Esophagus (tissue), 2 donors: Measurements from ENCODE around the gene ELP5. TPM values are rescaled to one million over a fixed set of nuclear protein-coding genes. Genes with fewer than 3 reads are reported as not detected.

Experiments used
- H3K27ac ChIP-seq, 2 donors: one replicate each; pipeline ENCODE4 v1.5.1; 2013; ENCODE audit warnings: low read depth in 2 of 2, mild to moderate bottlenecking in 2 of 2, inconsistent platforms in 1 of 2, low read length in 1 of 2, moderate library complexity in 1 of 2
- H3K27me3 ChIP-seq, 2 donors: one replicate each; pipeline ENCODE4 v1.6.1; 2013; ENCODE audit warnings: low read length in 2 of 2, control low read depth in 1 of 2, mild to moderate bottlenecking in 1 of 2; ENCODE audit not compliant: insufficient read depth in 2 of 2, control insufficient read depth in 1 of 2
- H3K36me3 ChIP-seq, 2 donors: one replicate each; pipeline ENCODE4 v1.6.1; 2013; ENCODE audit warnings: low read length in 1 of 2; ENCODE audit not compliant: control insufficient read depth in 2 of 2, insufficient read depth in 2 of 2
- H3K4me1 ChIP-seq, 2 donors: one replicate each; pipeline ENCODE4 v1.6.1; 2013; ENCODE audit warnings: low read length in 1 of 2; ENCODE audit not compliant: control insufficient read depth in 2 of 2, insufficient read depth in 2 of 2
- H3K4me3 ChIP-seq, 2 donors: one replicate each; pipeline ENCODE4 v1.5.1; 2013; ENCODE audit warnings: low read length in 2 of 2, mild to moderate bottlenecking in 2 of 2, low read depth in 1 of 2, moderate library complexity in 1 of 2
- H3K9me3 ChIP-seq, 2 donors: one replicate each; pipeline ENCODE4 v1.6.1; 2013; ENCODE audit warnings: mild to moderate bottlenecking in 2 of 2, low read depth in 1 of 2, low read length in 1 of 2, moderate library complexity in 1 of 2; ENCODE audit not compliant: control insufficient read depth in 2 of 2, insufficient read depth in 1 of 2
- WGBS, 2 donors: extraction: QIAGEN DNeasy Blood & Tissue Kit; methylation state at CpG; one replicate each; pipeline ENCODE4 v1.1.7; 2013; 5-methylcytosine and 5-hydroxymethylcytosine counted together
- polyA plus RNA-seq, 2 donors: library from polyadenylated mRNA; stranded (reverse); fragments of 200-250 nt; gene quantifications; one replicate each; pipeline ENCODE4 v1.2.3, GENCODE V29; 2013
- donor health status: healthy with polysubstance abuse.
- donor health status: Bipolar disorder and iron deficiency.

ELP5 gene
- polyA plus RNA-seq, 2 donors: 14.7 to 39.0 TPM

GRCh38 chr17:7251661-7252175 is 297 bp upstream of the ELP5 start, which contains the start of gene CTDNEP1:
CTDNEP1 (minus strand) TSS chr17:7251734; CDS start chr17:7251296, 438 bp downstream.
- H3K4me3 ChIP-seq: peak within 1 kb of the TSS; percentile 77 to 78
- H3K27me3 ChIP-seq: no peaks in the 10 kb centered on the region
- H3K27ac ChIP-seq: peak within 1 kb of the TSS; percentile 99 to 100
- H3K9me3 ChIP-seq: no peaks in the 10 kb centered on the region
- 1 to 2% methylated on average over 19 to 41 of the region's 41 CpGs for WGBS, 2 donors
- peaks cover 4 to 9% of the 10 kb centered on the region in 2 donors for H3K36me3 ChIP-seq
- H3K4me1 ChIP-seq: peaks cover 3 to 6% of the 10 kb centered on the region in 2 donors

GRCh38 chr17:7253082-7253481 is 1.1 kb downstream of the ELP5 start:
- 54 to 71% methylated on average over 5 of the region's 5 CpGs for WGBS, 2 donors
- Histone ChIP-seq H3K4me3 (peak overlapping the region in 1 of 2 donors; percentile 77), H3K9me3 (no peaks in the 10 kb centered on the region), H3K27ac (peak overlapping the region; percentile 28 to 70), H3K27me3 (no peaks in the 10 kb centered on the region), H3K36me3 (peaks cover 5 to 13% of the 10 kb centered on the region in 2 donors), H3K4me1 (peaks cover 3 to 6% of the 10 kb centered on the region in 2 donors)

DNA sequence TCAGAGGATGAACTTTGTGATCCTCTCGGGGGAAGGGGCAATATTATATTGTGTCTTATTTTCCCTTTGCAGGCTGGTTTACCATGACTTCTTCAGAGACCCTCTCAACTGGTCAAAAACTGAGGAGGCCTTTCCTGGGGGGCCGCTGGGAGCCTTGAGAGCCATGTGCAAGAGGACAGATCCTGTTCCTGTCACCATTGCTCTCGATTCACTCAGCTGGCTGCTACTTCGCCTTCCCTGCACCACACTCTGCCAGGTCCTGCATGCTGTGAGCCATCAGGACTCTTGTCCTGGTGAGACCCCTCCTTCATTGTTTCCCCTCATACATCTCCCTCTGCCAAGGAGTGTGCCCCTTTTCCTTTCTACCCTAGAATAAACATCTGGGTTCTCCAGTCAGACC is 2.5 kb downstream of the ELP5 start:
- Histone ChIP-seq H3K9me3 (no peaks in the 10 kb centered on the region), H3K27ac (no peak overlapping the region), H3K36me3 (peaks cover 10 to 17% of the 10 kb centered on the region in 2 donors), H3K27me3 (no peaks in the 10 kb centered on the region), H3K4me3 (no peak overlapping the region), H3K4me1 (peaks cover 2 to 3% of the 10 kb centered on the region in 2 donors)
- 90 to 91% methylated on average over 4 of the region's 4 CpGs for WGBS, 2 donors

DNA sequence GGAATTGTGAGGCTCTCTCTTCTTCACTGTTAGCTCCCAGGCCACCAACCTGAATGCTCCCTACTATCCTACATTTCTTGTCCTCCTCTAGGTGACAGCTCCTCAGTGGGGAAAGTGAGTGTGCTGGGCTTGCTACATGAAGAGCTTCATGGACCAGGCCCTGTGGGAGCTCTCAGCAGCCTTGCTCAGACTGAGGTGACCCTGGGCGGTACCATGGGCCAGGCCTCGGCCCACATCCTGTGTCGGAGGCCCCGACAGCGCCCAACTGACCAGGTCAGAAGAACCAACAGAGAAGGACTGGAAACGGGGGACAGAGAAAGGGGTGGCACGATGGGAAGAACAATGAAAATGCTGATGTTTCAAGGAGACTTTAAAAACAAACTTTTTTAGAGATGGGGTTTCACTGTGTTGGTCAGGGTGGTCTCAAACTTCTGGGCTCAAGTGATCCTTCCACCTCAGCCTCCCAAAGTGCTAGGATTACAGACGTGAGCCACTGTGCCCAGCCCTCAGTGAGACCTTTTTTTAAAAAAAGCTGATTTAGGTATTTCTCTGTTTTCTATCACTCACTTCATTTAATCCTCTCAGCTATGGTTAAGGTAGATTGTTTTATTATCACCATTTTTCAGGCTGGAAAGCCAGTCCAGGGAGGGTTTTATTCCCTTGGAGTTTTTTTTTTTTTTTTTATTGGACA is 4.9 kb downstream of the ELP5 start:
- no peak overlapping the region for H3K4me3 ChIP-seq
- H3K36me3 ChIP-seq: peaks cover 10 to 17% of the 10 kb centered on the region in 2 donors
- H3K27me3 ChIP-seq: no peaks in the 10 kb centered on the region
- peaks cover 0 to 2% of the 10 kb centered on the region in 2 donors for H3K4me1 ChIP-seq
- no peaks in the 10 kb centered on the region for H3K9me3 ChIP-seq
- WGBS, 2 donors: 86 to 89% methylated on average over 8 of the region's 8 CpGs
- no peak overlapping the region for H3K27ac ChIP-seq

DNA sequence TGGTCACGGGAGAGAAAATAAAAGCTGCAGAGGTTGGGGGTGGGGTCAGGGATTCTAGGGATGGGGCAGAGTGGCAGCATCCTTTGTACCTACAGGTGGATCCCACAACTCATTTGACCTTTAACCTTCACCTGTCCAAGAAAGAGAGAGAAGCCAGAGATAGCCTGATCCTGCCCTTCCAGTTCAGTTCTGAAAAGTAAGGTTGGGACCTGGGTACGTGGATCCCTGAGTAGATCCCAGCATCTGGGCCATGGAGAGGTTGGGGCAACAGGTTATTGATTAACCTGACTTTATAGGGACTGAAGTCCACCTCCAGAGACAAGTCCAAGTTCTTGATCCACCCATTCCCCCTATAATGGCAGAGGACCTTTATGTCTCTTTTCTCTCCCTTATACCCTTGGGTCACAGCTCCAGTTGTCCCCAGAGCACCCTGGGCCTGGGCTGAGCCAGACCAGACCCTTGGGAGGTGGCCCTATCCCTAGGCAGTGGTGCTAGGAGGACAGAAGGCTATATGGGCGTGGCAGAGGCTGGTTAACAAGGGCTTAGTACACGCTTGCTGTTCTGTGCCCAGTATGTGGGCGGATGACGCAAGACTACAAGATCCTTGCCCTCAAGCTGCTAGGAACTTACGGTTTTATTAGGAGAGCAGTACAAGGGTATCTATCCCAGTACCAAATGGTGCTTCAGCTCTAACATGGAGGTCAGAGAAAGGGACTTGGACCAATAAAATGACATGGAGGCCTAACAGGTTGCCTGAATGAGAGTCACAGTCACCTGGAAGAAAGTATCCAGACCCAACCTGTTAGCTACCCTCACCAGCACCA is 6.9 kb downstream of the ELP5 start:
- H3K9me3 ChIP-seq: no peaks in the 10 kb centered on the region
- 65 to 67% methylated on average over 7 of the region's 7 CpGs for WGBS, 2 donors
- no peaks in the 10 kb centered on the region for H3K4me1 ChIP-seq
- peak overlapping the region in 1 of 2 donors; percentile 65 for H3K4me3 ChIP-seq
- peak overlapping the region in 1 of 2 donors; percentile 59 for H3K27ac ChIP-seq
- no peaks in the 10 kb centered on the region for H3K27me3 ChIP-seq
- H3K36me3 ChIP-seq: peaks cover 10 to 17% of the 10 kb centered on the region in 2 donors

- H3K9me3 ChIP-seq: no peaks in the 10 kb centered on the region
- H3K4me3 ChIP-seq: peak overlapping the region in 1 of 2 donors; percentile 65
- peaks cover 10 to 16% of the 10 kb centered on the region in 2 donors for H3K36me3 ChIP-seq
- H3K27me3 ChIP-seq: no peaks in the 10 kb centered on the region
- 75 to 92% methylated on average over 6 of the region's 6 CpGs for WGBS, 2 donors
- H3K4me1 ChIP-seq: no peaks in the 10 kb centered on the region
- H3K27ac ChIP-seq: peak overlapping the region in 1 of 2 donors; percentile 59
Observed at GRCh38 chr17:7259555-7259889, 7.5 kb downstream of the ELP5 start.

GRCh38 chr17:7260151-7260550 is 8.1 kb downstream of the ELP5 start:
- no peaks in the 10 kb centered on the region for H3K9me3 ChIP-seq
- no peaks in the 10 kb centered on the region for H3K27me3 ChIP-seq
- H3K36me3 ChIP-seq: peaks cover 10 to 14% of the 10 kb centered on the region in 2 donors
- H3K4me3 ChIP-seq: peak overlapping the region; percentile 65 to 82
- WGBS, 2 donors: 76 to 81% methylated on average over 4 of the region's 4 CpGs
- no peaks in the 10 kb centered on the region for H3K4me1 ChIP-seq
- peak overlapping the region; percentile 87 to 88 for H3K27ac ChIP-seq

DNA sequence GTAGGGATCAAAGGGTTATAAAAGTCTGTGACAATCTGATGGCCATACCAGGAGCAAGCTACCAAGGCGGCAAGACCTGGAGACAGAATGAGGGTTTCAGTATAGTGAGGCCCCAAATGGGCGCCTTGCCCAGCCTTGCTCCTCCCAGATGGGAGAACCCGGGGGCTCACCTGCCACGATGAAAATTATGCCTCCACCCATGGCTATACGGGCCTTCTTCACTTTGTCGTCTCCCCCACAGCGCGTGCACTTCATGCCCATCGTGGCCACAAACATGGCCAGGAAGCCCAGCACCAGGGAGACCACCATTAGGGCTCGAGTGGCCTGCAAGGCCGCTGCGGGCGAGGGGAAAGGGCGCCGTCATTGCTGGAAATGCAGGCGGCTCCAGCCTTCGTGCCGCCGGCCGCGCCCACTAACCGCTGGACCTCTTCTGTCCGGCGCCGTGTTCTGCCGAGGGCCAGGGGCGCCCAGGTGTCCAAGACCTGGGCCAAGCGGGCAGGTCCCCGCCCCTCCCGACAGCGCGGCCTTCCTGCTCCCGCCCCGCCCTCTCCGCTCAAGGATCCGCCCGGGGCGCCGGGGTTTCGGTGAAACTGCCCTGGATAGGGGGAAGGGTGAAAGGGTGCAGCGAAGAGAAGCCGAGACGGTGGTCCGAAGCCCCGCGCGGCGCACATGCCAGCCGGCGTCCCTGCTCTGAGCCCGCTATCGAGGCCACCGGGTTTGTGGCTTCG is 8.8 kb downstream of the ELP5 start:
- Histone ChIP-seq H3K27ac (peak overlapping the region; percentile 87 to 88), H3K4me3 (peak overlapping the region; percentile 65 to 82), H3K4me1 (no peaks in the 10 kb centered on the region), H3K9me3 (no peaks in the 10 kb centered on the region), H3K27me3 (no peaks in the 10 kb centered on the region), H3K36me3 (peaks cover 10 to 14% of the 10 kb centered on the region in 2 donors)
- WGBS, 2 donors: 7 to 10% methylated on average over 43 to 54 of the region's 54 CpGs
